GM23338 (cell line): ENCODE results near the gene IGF2BP3. TPM values are rescaled to one million over a fixed set of nuclear protein-coding genes. Genes with fewer than 3 reads are reported as not detected.

Experiments
- ATAC-seq: fragments of 200-7000 bp; cut with Tn5 transposase; 3 replicates; pipeline ENCODE4 v1.9.1; 2020
- DNase-seq: peaks from one replicate; pipeline ENCODE4 v3.0.0-alpha.2; 2015; ENCODE audit warnings: low spot score
- H2AFZ ChIP-seq: fragments of 200-600 bp; sonication (generic); 2 replicates; pipeline ENCODE4 v1.8.0; 2016; ENCODE audit warnings: antibody characterized with exemption, mild to moderate bottlenecking, moderate library complexity
- H3F3A ChIP-seq: fragments of 200-600 bp; sonication (generic); replicated peaks from 2 replicates; pipeline ENCODE4 v1.8.0; 2017; ENCODE audit warnings: antibody characterized with exemption, mixed run types, low read depth
- H3K27ac ChIP-seq: fragments of 200-600 bp; sonication (generic); 2 replicates; pipeline ENCODE4 v1.6.1; 2016; ENCODE audit warnings: low read depth
- H3K27me3 ChIP-seq: fragments of 200-600 bp; sonication (generic); 2 replicates; pipeline ENCODE4 v1.8.0; 2016; ENCODE audit warnings: mild to moderate bottlenecking, mixed run types, moderate library complexity; ENCODE audit not compliant: insufficient read depth
- H3K36me3 ChIP-seq: fragments of 200-600 bp; sonication (generic); 2 replicates; pipeline ENCODE4 v1.8.0; 2016; ENCODE audit warnings: mild to moderate bottlenecking; ENCODE audit not compliant: insufficient read depth
- H3K4me1 ChIP-seq: fragments of 200-600 bp; sonication (generic); 2 replicates; pipeline ENCODE4 v1.8.0; 2016; ENCODE audit warnings: mild to moderate bottlenecking, moderate library complexity; ENCODE audit not compliant: insufficient read depth
- H3K4me2 ChIP-seq: fragments of 200-600 bp; sonication (generic); 2 replicates; pipeline ENCODE4 v1.7.1; 2017; ENCODE audit warnings: mixed run types
- H3K4me3 ChIP-seq: fragments of 200-600 bp; sonication (generic); 2 replicates; pipeline ENCODE4 v1.6.1; 2016; ENCODE audit warnings: mixed run types
- H3K79me2 ChIP-seq: fragments of 200-600 bp; sonication (generic); replicated peaks from 2 replicates; pipeline ENCODE4 v1.8.0; 2017; ENCODE audit warnings: mild to moderate bottlenecking; ENCODE audit not compliant: insufficient read depth
- H3K9me2 ChIP-seq: fragments of 200-600 bp; sonication (generic); 2 replicates; pipeline ENCODE4 v1.8.0; 2017; ENCODE audit not compliant: insufficient read depth
- H4K20me1 ChIP-seq: fragments of 200-600 bp; sonication (generic); replicated peaks from 2 replicates; pipeline ENCODE4 v1.8.0; 2017; ENCODE audit warnings: mild to moderate bottlenecking; ENCODE audit not compliant: insufficient read depth
- H3K27ac Mint-ChIP-seq: 2 replicates; pipeline ENCODE4 v1.8.0; 2020; ENCODE audit warnings: inconsistent platforms, mild to moderate bottlenecking, moderate library complexity, mixed read lengths
- H3K27me3 Mint-ChIP-seq: 3 replicates; pipeline ENCODE4 v1.8.0; 2022; ENCODE audit warnings: low read depth, mild to moderate bottlenecking, moderate library complexity, mixed read lengths, inconsistent platforms; ENCODE audit not compliant: insufficient read depth, poor library complexity
- H3K36me3 Mint-ChIP-seq: 3 replicates; pipeline ENCODE4 v1.8.0; 2021; ENCODE audit warnings: low read depth, mild to moderate bottlenecking, inconsistent platforms, moderate library complexity, mixed read lengths
- H3K4me1 Mint-ChIP-seq: 3 replicates; pipeline ENCODE4 v1.8.0; 2020; ENCODE audit warnings: mild to moderate bottlenecking, inconsistent platforms, mixed read lengths
- H3K4me3 Mint-ChIP-seq: 3 replicates; pipeline ENCODE4 v1.8.0; 2021; ENCODE audit warnings: moderate library complexity, mild to moderate bottlenecking, inconsistent platforms, mixed read lengths
- H3K9me3 Mint-ChIP-seq: 3 replicates; pipeline ENCODE4 v1.8.0; 2020; ENCODE audit warnings: moderate library complexity, mild to moderate bottlenecking, inconsistent platforms, mixed read lengths
- JUNB ChIP-seq: IDR thresholded peaks from one replicate; pipeline ENCODE4 v1.6.1; 2016; ENCODE audit warnings: antibody characterized with exemption; ENCODE audit not compliant: unreplicated experiment
- polyA plus RNA-seq: library from polyadenylated mRNA; unstranded; fragments of >200 nt; fragmentation: Nextera tagmentation; extraction: Ambion mirVana; gene quantifications from 2 replicates; pipeline ENCODE4 v1.2.1, GENCODE V29; 2016
- total RNA-seq: library from RNA; depleted of rRNA; stranded (reverse); fragments of >200 nt; shearing (Covaris generic); gene quantifications from 2 replicates; pipeline ENCODE4 v1.2.3, GENCODE V29; 2014
- TF ChIP-seq, protein P1 (sequence below): fragments of 250-450 bp; sonication (Bioruptor Pico); IDR thresholded peaks from 2 replicates; pipeline ENCODE4 v1.5.0; 2020; ENCODE audit warnings: mild to moderate bottlenecking, moderate library complexity

Gene IGF2BP3
- total and polyA plus RNA-seq, 2 experiments from 2014 or later = 52.0 to 183 TPM

DNA sequence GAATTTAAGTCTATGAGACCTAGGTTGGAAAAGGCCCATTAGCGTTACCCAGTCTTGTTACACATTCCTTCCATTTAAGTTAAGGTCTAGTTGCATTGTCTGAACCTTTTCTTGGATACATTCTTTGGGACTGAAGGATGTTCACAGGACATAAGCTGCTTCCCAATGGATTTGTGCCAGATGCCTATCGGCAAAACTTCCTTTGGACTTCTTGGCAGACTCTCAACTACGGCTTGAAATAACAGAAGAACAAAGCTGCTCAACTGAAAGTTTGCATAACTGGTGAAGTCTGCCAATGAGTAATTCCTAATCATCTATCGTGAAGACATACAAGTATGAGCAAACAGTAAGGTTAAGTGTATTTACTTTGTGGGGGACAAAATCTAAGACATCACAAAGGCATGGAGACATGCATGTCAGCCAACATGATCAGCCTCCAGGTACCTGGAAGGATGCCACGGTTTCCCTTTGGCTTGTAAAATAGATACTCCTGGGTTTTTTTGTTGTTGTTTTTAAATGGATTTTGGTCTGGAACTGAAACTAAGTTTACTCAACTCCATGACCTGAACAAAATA, 135.7 kb downstream of the IGF2BP3 start (continued):
- TF ChIP-seq, protein P1, sequence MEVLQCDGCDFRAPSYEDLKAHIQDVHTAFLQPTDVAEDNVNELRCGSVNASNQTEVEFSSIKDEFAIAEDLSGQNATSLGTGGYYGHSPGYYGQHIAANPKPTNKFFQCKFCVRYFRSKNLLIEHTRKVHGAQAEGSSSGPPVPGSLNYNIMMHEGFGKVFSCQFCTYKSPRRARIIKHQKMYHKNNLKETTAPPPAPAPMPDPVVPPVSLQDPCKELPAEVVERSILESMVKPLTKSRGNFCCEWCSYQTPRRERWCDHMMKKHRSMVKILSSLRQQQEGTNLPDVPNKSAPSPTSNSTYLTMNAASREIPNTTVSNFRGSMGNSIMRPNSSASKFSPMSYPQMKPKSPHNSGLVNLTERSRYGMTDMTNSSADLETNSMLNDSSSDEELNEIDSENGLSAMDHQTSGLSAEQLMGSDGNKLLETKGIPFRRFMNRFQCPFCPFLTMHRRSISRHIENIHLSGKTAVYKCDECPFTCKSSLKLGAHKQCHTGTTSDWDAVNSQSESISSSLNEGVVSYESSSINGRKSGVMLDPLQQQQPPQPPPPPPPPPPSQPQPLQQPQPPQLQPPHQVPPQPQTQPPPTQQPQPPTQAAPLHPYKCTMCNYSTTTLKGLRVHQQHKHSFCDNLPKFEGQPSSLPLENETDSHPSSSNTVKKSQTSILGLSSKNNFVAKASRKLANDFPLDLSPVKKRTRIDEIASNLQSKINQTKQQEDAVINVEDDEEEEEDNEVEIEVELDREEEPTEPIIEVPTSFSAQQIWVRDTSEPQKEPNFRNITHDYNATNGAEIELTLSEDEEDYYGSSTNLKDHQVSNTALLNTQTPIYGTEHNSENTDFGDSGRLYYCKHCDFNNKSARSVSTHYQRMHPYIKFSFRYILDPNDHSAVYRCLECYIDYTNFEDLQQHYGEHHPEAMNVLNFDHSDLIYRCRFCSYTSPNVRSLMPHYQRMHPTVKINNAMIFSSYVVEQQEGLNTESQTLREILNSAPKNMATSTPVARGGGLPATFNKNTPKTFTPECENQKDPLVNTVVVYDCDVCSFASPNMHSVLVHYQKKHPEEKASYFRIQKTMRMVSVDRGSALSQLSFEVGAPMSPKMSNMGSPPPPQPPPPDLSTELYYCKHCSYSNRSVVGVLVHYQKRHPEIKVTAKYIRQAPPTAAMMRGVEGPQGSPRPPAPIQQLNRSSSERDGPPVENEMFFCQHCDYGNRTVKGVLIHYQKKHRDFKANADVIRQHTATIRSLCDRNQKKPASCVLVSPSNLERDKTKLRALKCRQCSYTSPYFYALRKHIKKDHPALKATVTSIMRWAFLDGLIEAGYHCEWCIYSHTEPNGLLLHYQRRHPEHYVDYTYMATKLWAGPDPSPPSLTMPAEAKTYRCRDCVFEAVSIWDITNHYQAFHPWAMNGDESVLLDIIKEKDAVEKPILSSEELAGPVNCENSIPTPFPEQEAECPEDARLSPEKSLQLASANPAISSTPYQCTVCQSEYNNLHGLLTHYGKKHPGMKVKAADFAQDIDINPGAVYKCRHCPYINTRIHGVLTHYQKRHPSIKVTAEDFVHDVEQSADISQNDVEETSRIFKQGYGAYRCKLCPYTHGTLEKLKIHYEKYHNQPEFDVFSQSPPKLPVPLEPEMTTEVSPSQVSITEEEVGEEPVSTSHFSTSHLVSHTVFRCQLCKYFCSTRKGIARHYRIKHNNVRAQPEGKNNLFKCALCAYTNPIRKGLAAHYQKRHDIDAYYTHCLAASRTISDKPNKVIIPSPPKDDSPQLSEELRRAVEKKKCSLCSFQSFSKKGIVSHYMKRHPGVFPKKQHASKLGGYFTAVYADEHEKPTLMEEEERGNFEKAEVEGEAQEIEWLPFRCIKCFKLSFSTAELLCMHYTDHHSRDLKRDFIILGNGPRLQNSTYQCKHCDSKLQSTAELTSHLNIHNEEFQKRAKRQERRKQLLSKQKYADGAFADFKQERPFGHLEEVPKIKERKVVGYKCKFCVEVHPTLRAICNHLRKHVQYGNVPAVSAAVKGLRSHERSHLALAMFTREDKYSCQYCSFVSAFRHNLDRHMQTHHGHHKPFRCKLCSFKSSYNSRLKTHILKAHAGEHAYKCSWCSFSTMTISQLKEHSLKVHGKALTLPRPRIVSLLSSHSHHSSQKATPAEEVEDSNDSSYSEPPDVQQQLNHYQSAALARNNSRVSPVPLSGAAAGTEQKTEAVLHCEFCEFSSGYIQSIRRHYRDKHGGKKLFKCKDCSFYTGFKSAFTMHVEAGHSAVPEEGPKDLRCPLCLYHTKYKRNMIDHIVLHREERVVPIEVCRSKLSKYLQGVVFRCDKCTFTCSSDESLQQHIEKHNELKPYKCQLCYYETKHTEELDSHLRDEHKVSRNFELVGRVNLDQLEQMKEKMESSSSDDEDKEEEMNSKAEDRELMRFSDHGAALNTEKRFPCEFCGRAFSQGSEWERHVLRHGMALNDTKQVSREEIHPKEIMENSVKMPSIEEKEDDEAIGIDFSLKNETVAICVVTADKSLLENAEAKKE (CRISPR knock-in tag) = no peak

DNA sequence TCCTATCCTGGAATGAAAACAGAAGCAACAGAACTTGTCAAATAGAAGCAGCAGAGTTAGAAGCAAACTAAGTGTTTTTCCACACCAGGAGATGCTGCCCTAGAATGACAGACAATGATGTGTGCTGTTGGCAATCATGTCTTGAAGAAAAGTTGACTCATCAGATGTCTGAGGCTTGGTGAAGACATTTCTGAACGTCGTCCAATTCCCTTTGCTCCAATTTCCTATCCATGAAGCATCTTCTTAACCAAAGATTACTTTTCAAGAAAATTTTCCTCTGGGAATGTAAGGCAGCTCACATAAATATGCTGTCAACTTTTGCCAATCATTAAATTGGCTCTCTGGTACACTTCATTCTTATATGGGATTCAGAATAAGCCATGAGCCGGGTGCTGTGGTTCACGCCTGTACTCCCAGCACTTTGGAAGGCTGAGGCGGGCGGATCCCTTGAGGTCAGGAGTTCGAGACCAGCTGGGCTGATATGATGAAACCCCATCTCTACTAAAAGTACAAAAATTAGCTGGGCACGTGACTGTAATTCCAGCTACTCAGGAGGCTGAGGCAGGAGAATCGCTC, 136.5 kb downstream of the IGF2BP3 start:
- Histone ChIP-seq H2AFZ (no peak overlapping the region), H3K4me1 (no peaks in the 10 kb centered on the region), H3K4me3 (no peak overlapping the region), H3K9me2 (no peaks in the 10 kb centered on the region), H3F3A (peaks cover 13% of the 10 kb centered on the region), H3K27me3 (no peaks in the 10 kb centered on the region), H3K4me2 (no peak overlapping the region), H3K36me3 (peaks cover 44% of the 10 kb centered on the region), H3K79me2 (peaks cover 16% of the 10 kb centered on the region; the same call in 1 of the 2 replicates), H3K27ac (no peak overlapping the region), H4K20me1 (peaks cover 10% of the 10 kb centered on the region; the same call in 1 of the 2 replicates)
- no peak overlapping the region for H3K4me3 Mint-ChIP-seq
- no peaks in the 10 kb centered on the region; the same call in 2 of the 3 replicates for H3K9me3 Mint-ChIP-seq
- H3K27ac Mint-ChIP-seq = no peak overlapping the region
- H3K4me1 Mint-ChIP-seq = no peaks in the 10 kb centered on the region
- H3K36me3 Mint-ChIP-seq = peaks cover 96% of the 10 kb centered on the region
- TF ChIP-seq JUNB = no peak
- ATAC-seq (no peak), DNase-seq (no peak)
- H3K27me3 Mint-ChIP-seq = peaks cover 2% of the 10 kb centered on the region
